H1 (cell line): ENCODE results near the gene ACOT11. TPM values are rescaled to one million over a fixed set of nuclear protein-coding genes. Genes with fewer than 3 reads are reported as not detected.

Experiments
- BACH1 ChIP-seq: IDR thresholded peaks from 2 replicates; pipeline ENCODE4 v1.6.1; 2012; ENCODE audit warnings: low read length, improper control_type of control experiment
- GABPA ChIP-seq: IDR thresholded peaks from 2 replicates; pipeline ENCODE4 v1.6.1; 2011; ENCODE audit warnings: mild to moderate bottlenecking, low read length, moderate library complexity, borderline replicate concordance; ENCODE audit not compliant: insufficient read depth
- HDAC2 ChIP-seq, 2 experiments: fragments of 300-600 bp in 1 of 2; sonication (generic) in 1 of 2; IDR thresholded peaks; 2 replicates each; pipeline ENCODE4 v1.6.1; 2011 to 2012; ENCODE audit warnings: low read depth in 2 of 2, low read length in 2 of 2, mild to moderate bottlenecking in 2 of 2, moderate library complexity in 2 of 2, borderline replicate concordance in 1 of 2, inconsistent platforms in 1 of 2
- SP2 ChIP-seq: IDR thresholded peaks from 2 replicates; pipeline ENCODE4 v1.6.1; 2012; ENCODE audit warnings: mild to moderate bottlenecking, low read length, inconsistent platforms
- polyA plus RNA-seq, 7 experiments: library from polyadenylated mRNA; depleted of rRNA in 3 of 7; stranded (reverse) in 5 of 7; unstranded in 2 of 7; fragments of >200 nt in 5 of 7; fragments of 200-250 nt in 2 of 7; gene quantifications; 1 replicate in 5 of 7; 2 replicates in 1 of 7; 4 replicates in 1 of 7; pipeline versions ENCODE4 v1.2.1 to v1.2.3, GENCODE V29; 2011 to 2013; ENCODE audit warnings: missing spikeins in 2 of 7, mixed read lengths in 2 of 7
- total RNA-seq: library from RNA; stranded (reverse); fragmentation: NEBNext Ultra II Directional; extraction: Animal tissue kit (Norgen Biotek cat#: 25700); gene quantifications from 2 replicates; pipeline ENCODE4 v1.2.1, GENCODE V29; 2021

ACOT11 gene
- total and polyA plus RNA-seq, 2 of the 8 experiments (the other 6 are each of a cell fraction or from before 2014, with no cell fraction given): 3.8 to 4.5 TPM

GRCh38 chr1:54611621-54612020 is 63.6 kb downstream of the ACOT11 start (continued):
- no peak for TF ChIP-seq GABPA
- TF ChIP-seq HDAC2 (IDR thresholded peaks at IDR 0.05; ENCODE audit: borderline replicate concordance in 1 of 2, low read depth in 2 of 2, low read length in 2 of 2): no peak
- TF ChIP-seq BACH1: no peak
- no peak for TF ChIP-seq SP2
